GM21576 (cell line): ENCODE measurements around the gene FBXL7.

Experiments
- ATAC-seq: cut with Tn5 transposase; IDR thresholded peaks from one replicate; pipeline ENCODE4 v1.9.1; 2021; ENCODE audit warnings: mild to moderate bottlenecking, moderate library complexity; ENCODE audit not compliant: unreplicated experiment

FBXL7 gene

DNA sequence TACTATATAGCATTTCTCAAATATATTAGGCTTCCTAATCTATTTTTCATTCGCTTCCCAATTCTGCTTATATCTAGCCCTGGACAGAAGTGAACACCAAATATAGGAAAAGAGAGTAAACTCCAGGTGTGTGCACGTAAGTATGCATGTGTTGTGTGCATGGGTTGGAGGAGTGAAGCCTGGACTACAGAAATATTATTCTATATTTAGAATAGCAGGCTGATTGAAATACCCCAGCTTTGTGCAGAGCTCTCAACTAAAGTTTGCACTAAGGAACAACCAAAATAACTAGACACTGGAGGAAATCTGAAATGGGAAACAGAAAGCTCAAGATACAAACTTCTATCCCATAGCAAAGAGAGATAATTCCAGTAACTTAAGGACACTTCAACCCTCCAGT, 480.9 kb downstream of the FBXL7 start:
- ATAC-seq: no peak

DNA sequence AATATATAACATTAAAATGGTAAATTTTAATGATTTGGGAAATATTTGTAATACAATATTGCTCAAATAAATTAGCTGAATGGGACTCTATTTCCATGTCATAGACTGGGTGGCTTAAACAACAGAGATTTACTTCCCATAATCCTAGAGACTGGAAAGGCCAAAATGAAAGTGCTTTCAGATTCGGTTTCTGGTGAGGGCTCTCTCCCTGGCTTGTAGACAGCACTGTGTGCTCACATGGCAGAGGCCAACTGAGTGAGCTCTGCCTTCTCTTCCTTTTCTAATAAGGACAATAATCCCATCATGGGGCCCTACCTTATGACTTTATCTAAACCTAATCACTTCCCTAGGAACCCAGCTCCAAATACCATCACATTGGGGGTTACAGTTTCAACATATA, 483.4 kb downstream of the FBXL7 start:
- no peak for ATAC-seq
